GM18861 (cell line): ENCODE data around the gene CYBC1.
A peak's percentile ranks its signal among the peaks of the same experiment; 100 is the strongest.

Experiments used
- ATAC-seq: cut with Tn5 transposase; IDR thresholded peaks from one replicate; pipeline ENCODE4 v1.9.1; 2021; ENCODE audit not compliant: unreplicated experiment

The CYBC1 gene

GRCh38 chr17:82449131-82449882, 1.2 kb downstream of the CYBC1 start:
- ATAC-seq, result peak; percentile 53

- ATAC-seq, result no peak
Measured at GRCh38 chr17:82447876-82448275, 2.7 kb downstream of the CYBC1 start.

- ATAC-seq, result no peak
Measured at GRCh38 chr17:82446649-82447048, 3.9 kb downstream of the CYBC1 start.

- no peak for ATAC-seq
Measured at GRCh38 chr17:82446124-82446523, 4.4 kb downstream of the CYBC1 start.

GRCh38 chr17:82445542-82445941, 5.0 kb downstream of the CYBC1 start:
- ATAC-seq, result no peak

- ATAC-seq, result no peak
Measured at GRCh38 chr17:82444941-82445521, 5.5 kb downstream of the CYBC1 start.

GRCh38 chr17:82444284-82444893, 6.2 kb downstream of the CYBC1 start:
- ATAC-seq, result no peak

GRCh38 chr17:82443465-82444283, 6.9 kb downstream of the CYBC1 start:
- no peak for ATAC-seq

GRCh38 chr17:82442643-82443464, 7.7 kb downstream of the CYBC1 start:
- no peak for ATAC-seq

GRCh38 chr17:82441691-82442487, 8.7 kb downstream of the CYBC1 start:
- no peak for ATAC-seq

GRCh38 chr17:82440991-82441627, 9.4 kb downstream of the CYBC1 start:
- ATAC-seq, result no peak

- ATAC-seq, result no peak
Measured at GRCh38 chr17:82440469-82440981, 10.0 kb downstream of the CYBC1 start.

- ATAC-seq, result no peak
Measured at GRCh38 chr17:82439829-82440365, 10.7 kb downstream of the CYBC1 start.

- no peak for ATAC-seq
Measured at GRCh38 chr17:82439194-82439828, 11.2 kb downstream of the CYBC1 start.

GRCh38 chr17:82438401-82439193, 12.0 kb downstream of the CYBC1 start:
- ATAC-seq, result no peak

GRCh38 chr17:82437325-82437668, 13.3 kb downstream of the CYBC1 start:
- ATAC-seq, result no peak

GRCh38 chr17:82436601-82437324, 13.8 kb downstream of the CYBC1 start:
- no peak for ATAC-seq
